Measurements from ENCODE around the gene BHLHE23.

- TF ChIP-seq POLR2A (IDR thresholded peaks at IDR 0.05) (no peak), CTCF (IDR thresholded peaks at IDR 0.05) (no peak)
Measured at GRCh38 chr20:62970307-62971210, 36.2 kb downstream of the BHLHE23 start.

All from heart left ventricle (tissue), 13 donors.